Endothelial cell of umbilical vein (primary cell): ENCODE measurements around the gene PRPF40A.

ENCODE experiments used
- CTCF ChIP-seq, 2 donors: IDR thresholded peaks; 1 replicate in 1 of 2; 2 replicates in 1 of 2; pipeline ENCODE4 v1.5.1; 2011; ENCODE audit warnings: low read length in 2 of 2, mild to moderate bottlenecking in 2 of 2, moderate library complexity in 2 of 2, control low read depth in 1 of 2, inconsistent platforms in 1 of 2, low read depth in 1 of 2; ENCODE audit not compliant: insufficient read depth in 1 of 2; ENCODE audit errors: extremely low read depth in 1 of 2
- FOS ChIP-seq: IDR thresholded peaks from 2 replicates; pipeline ENCODE4 v1.6.1; 2011; ENCODE audit warnings: mild to moderate bottlenecking, low read length, moderate library complexity, borderline replicate concordance; ENCODE audit not compliant: insufficient read depth
- MYC ChIP-seq: IDR thresholded peaks from one replicate; pipeline ENCODE4 v1.6.1; 2011; ENCODE audit warnings: mild to moderate bottlenecking, low read depth, low read length
- POLR2AphosphoS5 ChIP-seq: IDR thresholded peaks from 2 replicates; pipeline ENCODE4 v1.6.1; 2012; ENCODE audit warnings: low read depth, mild to moderate bottlenecking, control low read depth, low read length, moderate library complexity; ENCODE audit not compliant: insufficient read depth

GRCh38 chr2:152607793-152608300, 109.4 kb downstream of the PRPF40A start:
- no peak for TF ChIP-seq POLR2AphosphoS5
- TF ChIP-seq CTCF (IDR thresholded peaks at IDR 0.05; ENCODE audit: extremely low read depth in 1 of 2, insufficient read depth in 1 of 2, low read depth in 1 of 2, low read length in 2 of 2): no peak
- TF ChIP-seq MYC: no peak
- no peak for TF ChIP-seq FOS
